Tibial nerve (tissue), 3 donors: ENCODE results near the gene TDRD10.

ENCODE experiments used
- POLR2A ChIP-seq, 2 donors: fragments of 450-650 bp; IDR thresholded peaks; one replicate each; pipeline ENCODE4 v1.6.1; 2017; ENCODE audit warnings: antibody characterized with exemption in 2 of 2, mild to moderate bottlenecking in 2 of 2, moderate library complexity in 2 of 2
- TF ChIP-seq, protein P1 (sequence below), 5 experiments: fragments of 200-600 bp in 3 of 5; fragments of 450-650 bp in 2 of 5; sonication (generic) in 3 of 5; IDR thresholded peaks; one replicate each; pipeline ENCODE4 v1.5.1; 2016 to 2019; ENCODE audit warnings: antibody characterized with exemption in 5 of 5, mild to moderate bottlenecking in 3 of 5, moderate library complexity in 2 of 5

GRCh38 chr1:154517661-154518060 lies 15.6 kb downstream of the TDRD10 start:
- TF ChIP-seq, protein P1, sequence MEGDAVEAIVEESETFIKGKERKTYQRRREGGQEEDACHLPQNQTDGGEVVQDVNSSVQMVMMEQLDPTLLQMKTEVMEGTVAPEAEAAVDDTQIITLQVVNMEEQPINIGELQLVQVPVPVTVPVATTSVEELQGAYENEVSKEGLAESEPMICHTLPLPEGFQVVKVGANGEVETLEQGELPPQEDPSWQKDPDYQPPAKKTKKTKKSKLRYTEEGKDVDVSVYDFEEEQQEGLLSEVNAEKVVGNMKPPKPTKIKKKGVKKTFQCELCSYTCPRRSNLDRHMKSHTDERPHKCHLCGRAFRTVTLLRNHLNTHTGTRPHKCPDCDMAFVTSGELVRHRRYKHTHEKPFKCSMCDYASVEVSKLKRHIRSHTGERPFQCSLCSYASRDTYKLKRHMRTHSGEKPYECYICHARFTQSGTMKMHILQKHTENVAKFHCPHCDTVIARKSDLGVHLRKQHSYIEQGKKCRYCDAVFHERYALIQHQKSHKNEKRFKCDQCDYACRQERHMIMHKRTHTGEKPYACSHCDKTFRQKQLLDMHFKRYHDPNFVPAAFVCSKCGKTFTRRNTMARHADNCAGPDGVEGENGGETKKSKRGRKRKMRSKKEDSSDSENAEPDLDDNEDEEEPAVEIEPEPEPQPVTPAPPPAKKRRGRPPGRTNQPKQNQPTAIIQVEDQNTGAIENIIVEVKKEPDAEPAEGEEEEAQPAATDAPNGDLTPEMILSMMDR (IDR thresholded peaks at IDR 0.05) = no peak
- TF ChIP-seq POLR2A (IDR thresholded peaks at IDR 0.05) = no peak
